ENCODE measurements around the gene PTH1R.

The PTH1R gene

GRCh38 chr3:46916278-46916677 is 38.8 kb downstream of the PTH1R start:
- no peak for DNase-seq (ENCODE audit: low read depth, low spot score)
- no peak overlapping the region for H3K4me3 ChIP-seq (ENCODE audit: low read depth, low read length)
- no peak for TF ChIP-seq CTCF (IDR thresholded peaks at IDR 0.05; ENCODE audit: low read depth, low read length)
- in situ Hi-C loops (cut with HindIII; ENCODE audit: low sequenced_read_pairs) = no loop called here

DNA sequence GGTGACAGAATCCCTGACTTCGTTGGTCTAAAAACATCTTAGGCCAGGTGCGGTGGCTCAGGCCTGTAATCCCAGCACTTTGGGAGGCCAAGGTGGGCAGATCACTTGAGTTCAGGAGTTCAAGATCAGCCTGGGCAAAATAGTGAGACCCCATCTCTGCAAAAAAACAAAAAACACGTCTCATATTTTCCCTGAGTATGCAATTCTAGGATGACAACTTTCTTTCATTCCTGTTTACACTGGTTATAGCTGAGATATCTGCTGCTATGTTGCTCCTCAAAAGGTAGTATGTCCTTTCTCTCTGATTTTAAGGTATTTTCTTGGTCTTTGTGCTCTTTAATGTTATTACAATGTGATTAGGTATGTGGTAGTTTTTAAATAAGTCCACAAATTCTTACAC is 39.3 kb downstream of the PTH1R start:
- in situ Hi-C loops (cut with HindIII; ENCODE audit: low sequenced_read_pairs) = no loop called here
- H3K4me3 ChIP-seq (ENCODE audit: low read depth, low read length) = no peak overlapping the region
- no peak for TF ChIP-seq CTCF (IDR thresholded peaks at IDR 0.05; ENCODE audit: low read depth, low read length)
- DNase-seq (ENCODE audit: low read depth, low spot score) = no peak

GRCh38 chr3:46917257-46917656 is 39.7 kb downstream of the PTH1R start:
- in situ Hi-C loops (cut with HindIII; ENCODE audit: low sequenced_read_pairs) = no loop called here
- H3K4me3 ChIP-seq (ENCODE audit: low read depth, low read length) = no peak overlapping the region
- no peak for DNase-seq (ENCODE audit: low read depth, low spot score)
- no peak for TF ChIP-seq CTCF (IDR thresholded peaks at IDR 0.05; ENCODE audit: low read depth, low read length)

DNA sequence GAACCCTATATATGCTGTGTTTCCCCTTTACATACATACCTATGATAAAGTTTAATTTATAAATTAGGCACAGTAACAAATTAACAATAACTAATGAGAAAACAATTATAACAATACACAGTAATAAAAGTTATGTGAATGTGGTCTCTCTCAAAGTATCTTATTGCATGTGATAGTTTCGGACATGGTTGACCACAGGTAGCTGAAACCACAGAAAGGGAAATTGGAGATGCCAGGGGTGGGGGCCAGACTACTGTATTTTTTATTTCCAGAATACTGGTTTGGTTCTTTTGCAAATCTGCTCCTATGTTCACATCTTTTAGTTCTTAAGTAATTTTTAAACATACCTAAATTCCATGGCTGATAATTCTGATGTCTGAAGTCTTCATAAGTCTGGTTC is 40.7 kb downstream of the PTH1R start:
- in situ Hi-C loops (cut with HindIII; ENCODE audit: low sequenced_read_pairs) = no loop called here
- TF ChIP-seq CTCF (IDR thresholded peaks at IDR 0.05; ENCODE audit: low read depth, low read length) = no peak
- DNase-seq (ENCODE audit: low read depth, low spot score) = no peak
- no peak overlapping the region for H3K4me3 ChIP-seq (ENCODE audit: low read depth, low read length)

GRCh38 chr3:46918634-46919033 is 41.1 kb downstream of the PTH1R start:
- DNase-seq (ENCODE audit: low read depth, low spot score) = no peak
- in situ Hi-C loops (cut with HindIII; ENCODE audit: low sequenced_read_pairs) = no loop called here
- no peak overlapping the region for H3K4me3 ChIP-seq (ENCODE audit: low read depth, low read length)
- TF ChIP-seq CTCF (IDR thresholded peaks at IDR 0.05; ENCODE audit: low read depth, low read length) = no peak

GRCh38 chr3:46921041-46921440 is 43.5 kb downstream of the PTH1R start:
- DNase-seq (ENCODE audit: low read depth, low spot score) = no peak
- in situ Hi-C loops (cut with HindIII; ENCODE audit: low sequenced_read_pairs) = no loop called here
- TF ChIP-seq CTCF (IDR thresholded peaks at IDR 0.05; ENCODE audit: low read depth, low read length) = no peak
- H3K4me3 ChIP-seq (ENCODE audit: low read depth, low read length) = no peak overlapping the region

- in situ Hi-C loops (cut with HindIII; ENCODE audit: low sequenced_read_pairs) = no loop called here
- no peak for DNase-seq (ENCODE audit: low read depth, low spot score)
- no peak for TF ChIP-seq CTCF (IDR thresholded peaks at IDR 0.05; ENCODE audit: low read depth, low read length)
- no peak overlapping the region for H3K4me3 ChIP-seq (ENCODE audit: low read depth, low read length)
Measured at GRCh38 chr3:46921871-46922271, 44.4 kb downstream of the PTH1R start.
